ENCODE measurements around the gene TADA2A.

DNA sequence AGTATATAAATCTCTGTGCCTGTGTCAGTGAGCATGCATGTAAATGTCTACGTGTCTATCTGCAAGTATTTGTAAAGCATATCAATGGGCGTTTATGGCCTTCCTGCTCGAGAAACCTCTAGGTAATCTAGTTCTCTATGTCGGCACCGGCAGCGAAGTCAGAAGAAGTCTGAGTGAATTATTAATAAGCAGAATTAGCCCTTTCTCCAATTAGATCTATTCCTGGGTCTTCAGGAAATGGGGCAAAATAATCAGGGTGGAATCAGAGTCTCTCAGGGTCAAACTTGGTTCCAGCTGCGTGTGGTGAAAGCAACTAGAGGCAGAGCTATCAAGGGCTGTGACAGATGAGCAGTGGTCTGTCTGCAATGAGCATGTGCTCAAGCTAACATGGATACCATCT lies 31.0 kb upstream of the TADA2A start, which contains the start of gene C17orf78:
- TF ChIP-seq EZH2 (IDR thresholded peaks at IDR 0.05; ENCODE audit: low read depth, low read length, severe bottlenecking) = no peak
- no peak for TF ChIP-seq POLR2A (IDR thresholded peaks at IDR 0.05; ENCODE audit: control extremely low read depth in 1 of 2, low read depth in 2 of 2, low read length in 2 of 2)
- no peak for TF ChIP-seq CHD7 (IDR thresholded peaks at IDR 0.05; ENCODE audit: insufficient replicate concordance, low read length)
- TF ChIP-seq, protein P1, sequence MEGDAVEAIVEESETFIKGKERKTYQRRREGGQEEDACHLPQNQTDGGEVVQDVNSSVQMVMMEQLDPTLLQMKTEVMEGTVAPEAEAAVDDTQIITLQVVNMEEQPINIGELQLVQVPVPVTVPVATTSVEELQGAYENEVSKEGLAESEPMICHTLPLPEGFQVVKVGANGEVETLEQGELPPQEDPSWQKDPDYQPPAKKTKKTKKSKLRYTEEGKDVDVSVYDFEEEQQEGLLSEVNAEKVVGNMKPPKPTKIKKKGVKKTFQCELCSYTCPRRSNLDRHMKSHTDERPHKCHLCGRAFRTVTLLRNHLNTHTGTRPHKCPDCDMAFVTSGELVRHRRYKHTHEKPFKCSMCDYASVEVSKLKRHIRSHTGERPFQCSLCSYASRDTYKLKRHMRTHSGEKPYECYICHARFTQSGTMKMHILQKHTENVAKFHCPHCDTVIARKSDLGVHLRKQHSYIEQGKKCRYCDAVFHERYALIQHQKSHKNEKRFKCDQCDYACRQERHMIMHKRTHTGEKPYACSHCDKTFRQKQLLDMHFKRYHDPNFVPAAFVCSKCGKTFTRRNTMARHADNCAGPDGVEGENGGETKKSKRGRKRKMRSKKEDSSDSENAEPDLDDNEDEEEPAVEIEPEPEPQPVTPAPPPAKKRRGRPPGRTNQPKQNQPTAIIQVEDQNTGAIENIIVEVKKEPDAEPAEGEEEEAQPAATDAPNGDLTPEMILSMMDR (IDR thresholded peaks at IDR 0.05; ENCODE audit: control extremely low read depth in 1 of 3, insufficient read depth in 1 of 3, low read depth in 1 of 3, low read length in 3 of 3) = no peak
- no peak for TF ChIP-seq BCL11A (IDR thresholded peaks at IDR 0.05; ENCODE audit: low read depth in 2 of 2, low read length in 2 of 2)
- no peak for TF ChIP-seq BACH1 (IDR thresholded peaks at IDR 0.05; ENCODE audit: low read length)
- no peak for TF ChIP-seq CEBPB (IDR thresholded peaks at IDR 0.05; ENCODE audit: low read depth, low read length)
- TF ChIP-seq ATF2 (IDR thresholded peaks at IDR 0.05; ENCODE audit: low read length) = no peak
- TF ChIP-seq POLR2AphosphoS5 (IDR thresholded peaks at IDR 0.05; ENCODE audit: low read depth, low read length) = no peak
